HG03045 (cell line): Measurements from ENCODE around the gene HLF.

Experiments
- ATAC-seq: cut with Tn5 transposase; IDR thresholded peaks from one replicate; pipeline ENCODE4 v1.9.1; 2021; ENCODE audit warnings: mild to moderate bottlenecking, moderate library complexity; ENCODE audit not compliant: unreplicated experiment

Gene HLF

GRCh38 chr17:55264645-55265298 lies at the start of gene HLF:
Gene HLF (plus strand): TSS chr17:55264960. CDS start chr17:55265485, 525 bp downstream.
- peak; percentile 90 for ATAC-seq

GRCh38 chr17:55215711-55216110 lies 49.0 kb upstream of the HLF start:
- no peak for ATAC-seq

GRCh38 chr17:55216888-55217287 lies 47.9 kb upstream of the HLF start:
- ATAC-seq = no peak

- ATAC-seq = no peak
Observed at GRCh38 chr17:55219459-55219858, 45.3 kb upstream of the HLF start.

GRCh38 chr17:55219934-55220333 lies 44.8 kb upstream of the HLF start:
- ATAC-seq = no peak

- no peak for ATAC-seq
Observed at GRCh38 chr17:55223524-55223923, 41.2 kb upstream of the HLF start.

- no peak for ATAC-seq
Observed at GRCh38 chr17:55224746-55225145, 40.0 kb upstream of the HLF start.

GRCh38 chr17:55225237-55225636 lies 39.5 kb upstream of the HLF start:
- no peak for ATAC-seq

GRCh38 chr17:55228683-55229192 lies 36.0 kb upstream of the HLF start:
- ATAC-seq = no peak

- ATAC-seq = no peak
Observed at GRCh38 chr17:55229276-55229675, 35.5 kb upstream of the HLF start.

GRCh38 chr17:55230716-55231115 lies 34.0 kb upstream of the HLF start:
- ATAC-seq = no peak

GRCh38 chr17:55233840-55234239 lies 30.9 kb upstream of the HLF start:
- no peak for ATAC-seq

GRCh38 chr17:55236316-55236715 lies 28.4 kb upstream of the HLF start:
- ATAC-seq = no peak

- no peak for ATAC-seq
Observed at GRCh38 chr17:55237268-55237667, 27.5 kb upstream of the HLF start.

- ATAC-seq = peak; percentile 7
Observed at GRCh38 chr17:55237841-55238178, 26.9 kb upstream of the HLF start.

- ATAC-seq = peak; percentile 94
Observed at GRCh38 chr17:55238179-55238930, 26.4 kb upstream of the HLF start.

GRCh38 chr17:55238931-55239297 lies 25.8 kb upstream of the HLF start:
- ATAC-seq = no peak

- no peak for ATAC-seq
Observed at GRCh38 chr17:55241097-55241496, 23.7 kb upstream of the HLF start.

- ATAC-seq = no peak
Observed at GRCh38 chr17:55242476-55242875, 22.3 kb upstream of the HLF start.

- ATAC-seq = no peak
Observed at GRCh38 chr17:55245986-55246385, 18.8 kb upstream of the HLF start.

GRCh38 chr17:55246583-55246982 lies 18.2 kb upstream of the HLF start:
- no peak for ATAC-seq

GRCh38 chr17:55248077-55248476 lies 16.7 kb upstream of the HLF start:
- ATAC-seq = no peak

GRCh38 chr17:55249861-55250260 lies 14.9 kb upstream of the HLF start:
- ATAC-seq = no peak
